Endodermal cell (in vitro differentiated cells): Measurements from ENCODE around the gene CECR2. TPM values are rescaled to one million over a fixed set of nuclear protein-coding genes. Genes with fewer than 3 reads are reported as not detected.
A peak's percentile ranks its signal among the peaks of the same experiment; 100 is the strongest.

ENCODE experiments used
- DNase-seq: peaks from one replicate; pipeline ENCODE4 v3.0.0-alpha.2; 2017
- H3K27ac ChIP-seq: 2 replicates; pipeline ENCODE4 v1.5.1; 2013; ENCODE audit warnings: mild to moderate bottlenecking, low read depth, low read length, moderate library complexity
- H3K27me3 ChIP-seq: 2 replicates; pipeline ENCODE4 v1.6.1; 2013; ENCODE audit warnings: mild to moderate bottlenecking, low read length, moderate library complexity; ENCODE audit not compliant: insufficient read depth, control insufficient read depth, poor library complexity, severe bottlenecking
- H3K36me3 ChIP-seq: 2 replicates; pipeline ENCODE4 v1.7.0; 2013; ENCODE audit warnings: mild to moderate bottlenecking, low read length, moderate library complexity; ENCODE audit not compliant: control insufficient read depth, insufficient read depth
- H3K4me1 ChIP-seq: one replicate; pipeline ENCODE4 v1.7.0; 2013; ENCODE audit warnings: low read length; ENCODE audit not compliant: control insufficient read depth, insufficient read depth
- H3K4me3 ChIP-seq: 2 replicates; pipeline ENCODE4 v1.5.1; 2013; ENCODE audit warnings: mild to moderate bottlenecking, low read length, moderate library complexity
- H3K9ac ChIP-seq: 2 replicates; pipeline ENCODE4 v1.6.1; 2013; ENCODE audit warnings: mild to moderate bottlenecking, low read length, moderate library complexity; ENCODE audit not compliant: poor library complexity, severe bottlenecking; ENCODE audit errors: extremely low read depth
- H3K9me3 ChIP-seq: 2 replicates; pipeline ENCODE4 v1.6.1; 2013; ENCODE audit warnings: mild to moderate bottlenecking, low read length, moderate library complexity; ENCODE audit not compliant: control insufficient read depth
- H3K27ac Mint-ChIP-seq: 2 replicates; pipeline ENCODE4 v1.8.0; 2020; ENCODE audit warnings: mixed read lengths
- H3K27me3 Mint-ChIP-seq: 2 replicates; pipeline ENCODE4 v1.8.0; 2021; ENCODE audit warnings: mild to moderate bottlenecking, mixed read lengths; ENCODE audit not compliant: insufficient read depth
- H3K36me3 Mint-ChIP-seq: 2 replicates; pipeline ENCODE4 v1.8.0; 2020; ENCODE audit warnings: low read depth, mixed read lengths
- H3K4me1 Mint-ChIP-seq: 2 replicates; pipeline ENCODE4 v1.8.0; 2020; ENCODE audit warnings: mixed read lengths
- H3K4me3 Mint-ChIP-seq: 2 replicates; pipeline ENCODE4 v1.8.0; 2020; ENCODE audit warnings: mild to moderate bottlenecking, moderate library complexity, mixed read lengths
- H3K9me3 Mint-ChIP-seq: 2 replicates; pipeline ENCODE4 v1.8.0; 2020; ENCODE audit warnings: mild to moderate bottlenecking, mixed read lengths
- WGBS, 2 experiments: methylation state at CpG; one replicate each; pipeline versions ENCODE4 v1.1.5 to v1.1.7; 2013; ENCODE audit warnings: missing lambda C conversion rate in 2 of 2, mixed read lengths in 1 of 2; ENCODE audit not compliant: insufficient coverage in 1 of 2, insufficient read length in 1 of 2; 5-methylcytosine and 5-hydroxymethylcytosine counted together
- total RNA-seq, 2 donors: library from RNA; stranded (reverse); fragmentation: NEBNext Ultra II Directional in 1 of 2; extraction: Animal tissue kit (Norgen Biotek cat#: 25700) in 1 of 2; gene quantifications; 2 replicates in 1 of 2; 3 replicates in 1 of 2; pipeline ENCODE4 v1.2.1, GENCODE V29; 2021
- TF ChIP-seq, protein P1 (sequence below): fragments of 200-600 bp; sonication (generic); conservative IDR thresholded peaks from 2 replicates; pipeline ENCODE4 v1.5.0; 2021; ENCODE audit warnings: antibody characterized with exemption, mild to moderate bottlenecking

Gene CECR2
- total RNA-seq, 2 donors from 2014 or later = 98.9 to 105 TPM

DNA sequence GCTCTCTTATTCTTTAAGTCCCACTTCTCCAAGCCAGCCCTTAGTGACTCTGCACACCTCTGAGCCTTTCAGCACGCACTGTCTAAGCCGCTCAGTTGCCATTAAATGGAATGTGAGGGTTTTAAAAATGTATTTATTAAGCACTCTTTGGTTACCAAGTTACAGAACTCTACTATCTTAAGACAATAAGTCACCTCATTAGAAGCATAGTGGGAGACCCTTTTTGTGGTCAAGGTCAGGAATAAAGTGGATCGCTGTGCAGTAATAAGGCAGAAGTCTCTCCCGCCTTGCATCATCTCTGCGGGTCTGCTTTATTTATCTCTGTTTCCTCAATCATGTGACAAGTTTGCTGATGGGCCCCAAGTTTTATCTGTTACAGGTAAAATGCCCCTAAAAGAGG lies 205.9 kb downstream of the CECR2 start:
- H3K9ac ChIP-seq = no peak overlapping the region
- no peak overlapping the region for H3K4me3 Mint-ChIP-seq
- H3K27me3 Mint-ChIP-seq = no peaks in the 10 kb centered on the region

DNA sequence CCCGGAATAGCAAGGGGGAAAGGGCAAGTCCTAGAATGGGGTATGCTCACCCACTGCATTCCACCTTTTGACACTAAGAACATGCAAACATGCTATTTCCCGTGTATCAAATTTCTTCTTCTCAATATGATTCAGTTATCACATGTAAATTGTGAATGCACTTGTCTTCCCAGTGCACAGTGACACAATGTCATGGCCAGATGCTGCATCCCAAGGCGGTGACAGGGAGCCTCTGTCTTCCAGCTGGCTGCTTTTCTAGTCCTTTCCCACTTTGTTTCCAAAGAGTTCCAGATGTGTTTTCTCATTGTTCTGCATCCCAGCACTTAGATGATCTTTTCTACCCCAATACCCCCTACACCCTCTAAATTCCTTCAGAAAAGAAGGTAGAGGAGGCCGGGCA lies 206.4 kb downstream of the CECR2 start:
- Histone ChIP-seq H3K9me3 (no peaks in the 10 kb centered on the region), H3K4me1 (peaks cover 12% of the 10 kb centered on the region), H3K36me3 (no peaks in the 10 kb centered on the region), H3K27ac (no peak overlapping the region), H3K27me3 (no peaks in the 10 kb centered on the region), H3K4me3 (no peak overlapping the region), H3K9ac (no peak overlapping the region)
- no peak overlapping the region for H3K4me3 Mint-ChIP-seq
- H3K27ac Mint-ChIP-seq = no peak overlapping the region
- H3K4me1 Mint-ChIP-seq = peaks cover 36% of the 10 kb centered on the region
- TF ChIP-seq, protein P1, sequence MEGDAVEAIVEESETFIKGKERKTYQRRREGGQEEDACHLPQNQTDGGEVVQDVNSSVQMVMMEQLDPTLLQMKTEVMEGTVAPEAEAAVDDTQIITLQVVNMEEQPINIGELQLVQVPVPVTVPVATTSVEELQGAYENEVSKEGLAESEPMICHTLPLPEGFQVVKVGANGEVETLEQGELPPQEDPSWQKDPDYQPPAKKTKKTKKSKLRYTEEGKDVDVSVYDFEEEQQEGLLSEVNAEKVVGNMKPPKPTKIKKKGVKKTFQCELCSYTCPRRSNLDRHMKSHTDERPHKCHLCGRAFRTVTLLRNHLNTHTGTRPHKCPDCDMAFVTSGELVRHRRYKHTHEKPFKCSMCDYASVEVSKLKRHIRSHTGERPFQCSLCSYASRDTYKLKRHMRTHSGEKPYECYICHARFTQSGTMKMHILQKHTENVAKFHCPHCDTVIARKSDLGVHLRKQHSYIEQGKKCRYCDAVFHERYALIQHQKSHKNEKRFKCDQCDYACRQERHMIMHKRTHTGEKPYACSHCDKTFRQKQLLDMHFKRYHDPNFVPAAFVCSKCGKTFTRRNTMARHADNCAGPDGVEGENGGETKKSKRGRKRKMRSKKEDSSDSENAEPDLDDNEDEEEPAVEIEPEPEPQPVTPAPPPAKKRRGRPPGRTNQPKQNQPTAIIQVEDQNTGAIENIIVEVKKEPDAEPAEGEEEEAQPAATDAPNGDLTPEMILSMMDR = no peak
- no peak for DNase-seq
- 92 to 95% methylated on average over 2 to 4 of the region's 4 CpGs for WGBS, 2 experiments
- H3K27me3 Mint-ChIP-seq = no peaks in the 10 kb centered on the region
- no peaks in the 10 kb centered on the region for H3K36me3 Mint-ChIP-seq
- H3K9me3 Mint-ChIP-seq = no peaks in the 10 kb centered on the region

More for the DNA sequence above, 205.9 kb downstream of the CECR2 start:
- no peak for DNase-seq
- Mint-ChIP-seq H3K4me1 (peaks cover 34% of the 10 kb centered on the region), H3K9me3 (no peaks in the 10 kb centered on the region), H3K27ac (no peak overlapping the region), H3K36me3 (no peaks in the 10 kb centered on the region)
- no peak overlapping the region for H3K4me3 ChIP-seq
- no peaks in the 10 kb centered on the region for H3K27me3 ChIP-seq
- 71 to 93% methylated on average over 2 to 4 of the region's 5 CpGs for WGBS, 2 experiments
- no peak overlapping the region for H3K27ac ChIP-seq
- H3K9me3 ChIP-seq = no peaks in the 10 kb centered on the region
- no peaks in the 10 kb centered on the region for H3K36me3 ChIP-seq
- TF ChIP-seq, protein P1 = no peak
- H3K4me1 ChIP-seq = peaks cover 8% of the 10 kb centered on the region

DNA sequence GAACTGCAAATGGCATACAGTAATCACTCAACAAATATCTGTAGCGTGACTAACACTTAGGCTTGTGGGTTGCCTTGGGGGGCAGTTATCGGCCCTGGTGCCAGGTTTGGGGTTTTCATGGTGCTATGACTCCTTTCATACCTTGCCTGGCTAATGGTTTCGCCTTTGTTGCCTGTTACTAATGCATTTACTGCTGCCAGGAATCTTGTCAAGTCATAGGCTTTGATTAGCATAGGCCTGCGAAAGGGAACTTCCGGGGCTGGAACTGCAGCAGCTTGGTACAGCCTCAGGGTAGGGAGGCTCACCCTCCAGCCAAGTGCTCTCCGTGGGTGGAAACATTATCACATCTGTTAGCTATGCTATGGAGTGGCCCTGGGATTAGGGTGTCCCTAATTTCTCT lies 207.2 kb downstream of the CECR2 start:
- H3K36me3 Mint-ChIP-seq = no peaks in the 10 kb centered on the region
- no peaks in the 10 kb centered on the region for H3K27me3 ChIP-seq
- H3K4me3 Mint-ChIP-seq = no peak overlapping the region
- H3K36me3 ChIP-seq = no peaks in the 10 kb centered on the region
- no peaks in the 10 kb centered on the region for H3K9me3 Mint-ChIP-seq
- no peaks in the 10 kb centered on the region for H3K27me3 Mint-ChIP-seq
- peak overlapping the region; percentile 64 for H3K27ac ChIP-seq
- peaks cover 19% of the 10 kb centered on the region for H3K4me1 ChIP-seq
- TF ChIP-seq, protein P1 = no peak
- H3K4me1 Mint-ChIP-seq = peaks cover 36% of the 10 kb centered on the region
- no peak overlapping the region for H3K9ac ChIP-seq
- no peaks in the 10 kb centered on the region for H3K9me3 ChIP-seq
- 84% methylated on average over 4 to 6 of the region's 6 CpGs for WGBS, 2 experiments
- peak; percentile 67 for DNase-seq
- H3K27ac Mint-ChIP-seq = peak overlapping the region; percentile 79
- H3K4me3 ChIP-seq = no peak overlapping the region
